HepG2 (cell line): Measurements from ENCODE around the gene SMARCD1. TPM values are rescaled to one million over a fixed set of nuclear protein-coding genes. Genes with fewer than 3 reads are reported as not detected.

ENCODE experiments used
- AHR ChIP-seq: IDR thresholded peaks from 2 replicates; pipeline ENCODE4 v1.6.1; 2018; ENCODE audit warnings: missing genetic modification reagents, missing compliant biosample characterization
- CEBPG ChIP-seq: IDR thresholded peaks from 2 replicates; pipeline ENCODE4 v1.6.1; 2016
- ESRRA ChIP-seq: sonication (generic); formaldehyde crosslinking; IDR thresholded peaks from 2 replicates; pipeline ENCODE4 v1.5.1; 2020; ENCODE audit warnings: mild to moderate bottlenecking, low read depth, missing genetic modification reagents
- FOXK2 ChIP-seq: fragments of 450-650 bp; IDR thresholded peaks from 2 replicates; pipeline ENCODE4 v1.6.1; 2016
- HMG20B ChIP-seq: conservative IDR thresholded peaks from 2 replicates; pipeline ENCODE4 v1.6.1; 2016; ENCODE audit warnings: missing genetic modification reagents, missing compliant biosample characterization
- KDM4B ChIP-seq: sonication (generic); formaldehyde crosslinking; IDR thresholded peaks from 2 replicates; pipeline ENCODE4 v1.4.0; 2020; ENCODE audit warnings: missing genetic modification reagents
- NKX3-1 ChIP-seq: sonication (generic); formaldehyde crosslinking; IDR thresholded peaks from 2 replicates; pipeline ENCODE4 v1.5.0; 2020; ENCODE audit warnings: missing genetic modification reagents
- RFXANK ChIP-seq: IDR thresholded peaks from 2 replicates; pipeline ENCODE4 v1.6.1; 2016
- SIN3A ChIP-seq: IDR thresholded peaks from 2 replicates; pipeline ENCODE4 v1.6.1; 2011; ENCODE audit warnings: low read depth, mild to moderate bottlenecking, control low read depth, low read length, borderline replicate concordance
- SP2 ChIP-seq: sonication (generic); formaldehyde crosslinking; IDR thresholded peaks from 2 replicates; pipeline ENCODE4 v1.5.1; 2020; ENCODE audit warnings: mild to moderate bottlenecking, missing genetic modification reagents
- TAF15 ChIP-seq: fragments of 200-400 bp; formaldehyde crosslinking; IDR thresholded peaks from one replicate; pipeline ENCODE4 v1.6.1; 2018; ENCODE audit warnings: mild to moderate bottlenecking, low read depth, low read length; ENCODE audit not compliant: poor library complexity, severe bottlenecking
- THAP7 ChIP-seq: sonication (generic); formaldehyde crosslinking; IDR thresholded peaks from 2 replicates; pipeline ENCODE4 v1.8.1; 2023; ENCODE audit warnings: mild to moderate bottlenecking, missing genetic modification reagents
- ZBTB46 ChIP-seq: sonication (generic); formaldehyde crosslinking; IDR thresholded peaks from 2 replicates; pipeline ENCODE4 v1.4.0; 2020; ENCODE audit warnings: mild to moderate bottlenecking, missing genetic modification reagents, borderline replicate concordance
- ZFY ChIP-seq: sonication (generic); formaldehyde crosslinking; IDR thresholded peaks from 2 replicates; pipeline ENCODE4 v1.4.0; 2020; ENCODE audit warnings: missing genetic modification reagents
- ZNF747 ChIP-seq: sonication (generic); formaldehyde crosslinking; IDR thresholded peaks from 2 replicates; pipeline ENCODE4 v1.8.1; 2023; ENCODE audit warnings: missing genetic modification reagents, mild to moderate bottlenecking, borderline replicate concordance
- ZNF773 ChIP-seq: sonication (generic); formaldehyde crosslinking; IDR thresholded peaks from 2 replicates; pipeline ENCODE4 v1.4.0; 2020; ENCODE audit warnings: missing genetic modification reagents, borderline replicate concordance
- polyA plus RNA-seq, 8 experiments: library from polyadenylated mRNA; depleted of rRNA in 3 of 8; stranded (reverse) in 7 of 8; unstranded in 1 of 8; fragments of >200 nt; fragmentation: Illumina TruSeq in 4 of 8; extraction: Trizol in 4 of 8; gene quantifications; 2 replicates each; pipeline versions ENCODE4 v1.2.1 to v1.2.3, GENCODE V29; 2011 to 2016; ENCODE audit warnings: low read depth in 4 of 8, missing spikeins in 1 of 8, mixed read lengths in 1 of 8; ENCODE audit not compliant: insufficient read depth in 1 of 8
- total RNA-seq, 5 experiments: library from RNA; depleted of rRNA; stranded (reverse); fragments of >200 nt; fragmentation: Illumina TruSeq; extraction: Trizol; gene quantifications; 2 replicates each; pipeline ENCODE4 v1.2.3, GENCODE V29; 2016; ENCODE audit warnings: low read depth in 1 of 5
- TF ChIP-seq, protein P1 (sequence below), 2 experiments: IDR thresholded peaks; 2 replicates each; pipeline ENCODE4 v1.6.1; 2011 to 2012; ENCODE audit warnings: low read length in 2 of 2, borderline replicate concordance in 1 of 2, low read depth in 1 of 2, mild to moderate bottlenecking in 1 of 2, moderate library complexity in 1 of 2
- TF ChIP-seq, protein P2 (sequence below): sonication (generic); formaldehyde crosslinking; IDR thresholded peaks from 2 replicates; pipeline ENCODE4 v1.8.1; 2023; ENCODE audit warnings: mild to moderate bottlenecking, missing genetic modification reagents, borderline replicate concordance
- TF ChIP-seq, protein P3 (sequence below): sonication (generic); formaldehyde crosslinking; IDR thresholded peaks from 2 replicates; pipeline ENCODE4 v1.4.0; 2020; ENCODE audit warnings: missing genetic modification reagents, borderline replicate concordance

Gene SMARCD1
- total and polyA plus RNA-seq, 2 of the 13 experiments (the other 11 are each of a cell fraction or from before 2014, with no cell fraction given), result 51.7 to 54.6 TPM

GRCh38 chr12:50111693-50112455 is 26.7 kb downstream of the SMARCD1 start, which contains the start of gene COX14 (continued):
- TF ChIP-seq, protein P1, sequence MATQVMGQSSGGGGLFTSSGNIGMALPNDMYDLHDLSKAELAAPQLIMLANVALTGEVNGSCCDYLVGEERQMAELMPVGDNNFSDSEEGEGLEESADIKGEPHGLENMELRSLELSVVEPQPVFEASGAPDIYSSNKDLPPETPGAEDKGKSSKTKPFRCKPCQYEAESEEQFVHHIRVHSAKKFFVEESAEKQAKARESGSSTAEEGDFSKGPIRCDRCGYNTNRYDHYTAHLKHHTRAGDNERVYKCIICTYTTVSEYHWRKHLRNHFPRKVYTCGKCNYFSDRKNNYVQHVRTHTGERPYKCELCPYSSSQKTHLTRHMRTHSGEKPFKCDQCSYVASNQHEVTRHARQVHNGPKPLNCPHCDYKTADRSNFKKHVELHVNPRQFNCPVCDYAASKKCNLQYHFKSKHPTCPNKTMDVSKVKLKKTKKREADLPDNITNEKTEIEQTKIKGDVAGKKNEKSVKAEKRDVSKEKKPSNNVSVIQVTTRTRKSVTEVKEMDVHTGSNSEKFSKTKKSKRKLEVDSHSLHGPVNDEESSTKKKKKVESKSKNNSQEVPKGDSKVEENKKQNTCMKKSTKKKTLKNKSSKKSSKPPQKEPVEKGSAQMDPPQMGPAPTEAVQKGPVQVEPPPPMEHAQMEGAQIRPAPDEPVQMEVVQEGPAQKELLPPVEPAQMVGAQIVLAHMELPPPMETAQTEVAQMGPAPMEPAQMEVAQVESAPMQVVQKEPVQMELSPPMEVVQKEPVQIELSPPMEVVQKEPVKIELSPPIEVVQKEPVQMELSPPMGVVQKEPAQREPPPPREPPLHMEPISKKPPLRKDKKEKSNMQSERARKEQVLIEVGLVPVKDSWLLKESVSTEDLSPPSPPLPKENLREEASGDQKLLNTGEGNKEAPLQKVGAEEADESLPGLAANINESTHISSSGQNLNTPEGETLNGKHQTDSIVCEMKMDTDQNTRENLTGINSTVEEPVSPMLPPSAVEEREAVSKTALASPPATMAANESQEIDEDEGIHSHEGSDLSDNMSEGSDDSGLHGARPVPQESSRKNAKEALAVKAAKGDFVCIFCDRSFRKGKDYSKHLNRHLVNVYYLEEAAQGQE (IDR thresholded peaks at IDR 0.05; ENCODE audit: borderline replicate concordance in 1 of 2, low read depth in 1 of 2, low read length in 2 of 2), result no peak
- TF ChIP-seq KDM4B (no peak), ZNF747 (peak; percentile 77; the same call in 1 of the 2 replicates), NKX3-1 (CRISPR knock-in tag) (no peak), TAF15 (peak; percentile 17), SP2 (peak; percentile 93), ZNF773 (CRISPR knock-in tag) (no peak), CEBPG (CRISPR knock-in tag) (peak; percentile 43; the same call in 1 of the 2 replicates), AHR (no peak; the same call in 1 of the 2 replicates), HMG20B (CRISPR knock-in tag) (no peak), ZFY (peak; percentile 90), ESRRA (CRISPR knock-in tag) (0 out of 2 replicates have a peak, but pooled peaks have one; percentile 61), THAP7 (CRISPR knock-in tag) (0 out of 2 replicates have a peak, but pooled peaks have one; percentile 55), SIN3A (peak; percentile 91), RFXANK (CRISPR knock-in tag) (peak; percentile 100), FOXK2 (no peak), ZBTB46 (CRISPR knock-in tag) (no peak)
- TF ChIP-seq, protein P2, sequence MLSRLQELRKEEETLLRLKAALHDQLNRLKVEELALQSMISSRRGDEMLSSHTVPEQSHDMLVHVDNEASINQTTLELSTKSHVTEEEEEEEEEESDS, result 0 out of 2 replicates have a peak, but pooled peaks have one; percentile 55
- TF ChIP-seq, protein P3, sequence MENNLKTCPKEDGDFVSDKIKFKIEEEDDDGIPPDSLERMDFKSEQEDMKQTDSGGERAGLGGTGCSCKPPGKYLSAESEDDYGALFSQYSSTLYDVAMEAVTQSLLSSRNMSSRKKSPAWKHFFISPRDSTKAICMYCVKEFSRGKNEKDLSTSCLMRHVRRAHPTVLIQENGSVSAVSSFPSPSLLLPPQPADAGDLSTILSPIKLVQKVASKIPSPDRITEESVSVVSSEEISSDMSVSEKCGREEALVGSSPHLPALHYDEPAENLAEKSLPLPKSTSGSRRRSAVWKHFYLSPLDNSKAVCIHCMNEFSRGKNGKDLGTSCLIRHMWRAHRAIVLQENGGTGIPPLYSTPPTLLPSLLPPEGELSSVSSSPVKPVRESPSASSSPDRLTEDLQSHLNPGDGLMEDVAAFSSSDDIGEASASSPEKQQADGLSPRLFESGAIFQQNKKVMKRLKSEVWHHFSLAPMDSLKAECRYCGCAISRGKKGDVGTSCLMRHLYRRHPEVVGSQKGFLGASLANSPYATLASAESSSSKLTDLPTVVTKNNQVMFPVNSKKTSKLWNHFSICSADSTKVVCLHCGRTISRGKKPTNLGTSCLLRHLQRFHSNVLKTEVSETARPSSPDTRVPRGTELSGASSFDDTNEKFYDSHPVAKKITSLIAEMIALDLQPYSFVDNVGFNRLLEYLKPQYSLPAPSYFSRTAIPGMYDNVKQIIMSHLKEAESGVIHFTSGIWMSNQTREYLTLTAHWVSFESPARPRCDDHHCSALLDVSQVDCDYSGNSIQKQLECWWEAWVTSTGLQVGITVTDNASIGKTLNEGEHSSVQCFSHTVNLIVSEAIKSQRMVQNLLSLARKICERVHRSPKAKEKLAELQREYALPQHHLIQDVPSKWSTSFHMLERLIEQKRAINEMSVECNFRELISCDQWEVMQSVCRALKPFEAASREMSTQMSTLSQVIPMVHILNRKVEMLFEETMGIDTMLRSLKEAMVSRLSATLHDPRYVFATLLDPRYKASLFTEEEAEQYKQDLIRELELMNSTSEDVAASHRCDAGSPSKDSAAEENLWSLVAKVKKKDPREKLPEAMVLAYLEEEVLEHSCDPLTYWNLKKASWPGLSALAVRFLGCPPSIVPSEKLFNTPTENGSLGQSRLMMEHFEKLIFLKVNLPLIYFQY (CRISPR knock-in tag), result no peak
